Skeletal muscle satellite cell (primary cell): ENCODE data around the gene MYO7B.
A peak's percentile ranks its signal among the peaks of the same experiment; 100 is the strongest.

Source experiments
- H3K27me3 ChIP-seq: 2 replicates; pipeline ENCODE4 v1.7.0; 2013; ENCODE audit warnings: low read length; ENCODE audit not compliant: control insufficient read depth, insufficient read depth
- H3K36me3 ChIP-seq: 2 replicates; pipeline ENCODE4 v1.7.0; 2013; ENCODE audit warnings: mild to moderate bottlenecking, control low read depth, low read length; ENCODE audit not compliant: insufficient read depth
- H3K4me1 ChIP-seq: 2 replicates; pipeline ENCODE4 v1.7.0; 2013; ENCODE audit warnings: low read length; ENCODE audit not compliant: control insufficient read depth, insufficient read depth
- H3K4me2 ChIP-seq: 2 replicates; pipeline ENCODE4 v1.7.0; 2013; ENCODE audit warnings: mild to moderate bottlenecking, low read length
- H3K4me3 ChIP-seq: 2 replicates; pipeline ENCODE4 v1.7.0; 2013; ENCODE audit warnings: low read length
- H3K9ac ChIP-seq: 2 replicates; pipeline ENCODE4 v1.7.0; 2013; ENCODE audit warnings: mild to moderate bottlenecking, low read depth, low read length, moderate library complexity
- H3K9me3 ChIP-seq: replicated peaks from 2 replicates; pipeline ENCODE4 v1.7.0; 2013; ENCODE audit warnings: mild to moderate bottlenecking, control low read depth, low read length

Gene MYO7B

GRCh38 chr2:127654084-127654837 is 118.8 kb downstream of the MYO7B start:
- Histone ChIP-seq H3K4me1 (peaks cover 4% of the 10 kb centered on the region), H3K4me3 (no peak overlapping the region), H3K36me3 (no peaks in the 10 kb centered on the region), H3K4me2 (no peak overlapping the region), H3K27me3 (no peaks in the 10 kb centered on the region), H3K9me3 (no peaks in the 10 kb centered on the region), H3K9ac (no peak overlapping the region)

GRCh38 chr2:127654838-127655175 is 119.3 kb downstream of the MYO7B start:
- no peak overlapping the region for H3K4me2 ChIP-seq
- no peak overlapping the region for H3K4me3 ChIP-seq
- H3K4me1 ChIP-seq = peaks cover 4% of the 10 kb centered on the region
- H3K27me3 ChIP-seq = no peaks in the 10 kb centered on the region
- H3K9ac ChIP-seq = no peak overlapping the region
- H3K36me3 ChIP-seq = no peaks in the 10 kb centered on the region
- H3K9me3 ChIP-seq = no peaks in the 10 kb centered on the region

- Histone ChIP-seq H3K9me3 (no peaks in the 10 kb centered on the region), H3K36me3 (peaks cover 4% of the 10 kb centered on the region), H3K9ac (no peak overlapping the region), H3K27me3 (no peaks in the 10 kb centered on the region), H3K4me1 (peaks cover 4% of the 10 kb centered on the region), H3K4me2 (no peak overlapping the region), H3K4me3 (no peak overlapping the region)
Observed at GRCh38 chr2:127655209-127656073, 120.0 kb downstream of the MYO7B start.

GRCh38 chr2:127656569-127657231 is 121.2 kb downstream of the MYO7B start:
- H3K4me3 ChIP-seq = no peak overlapping the region
- H3K9ac ChIP-seq = no peak overlapping the region
- no peaks in the 10 kb centered on the region for H3K27me3 ChIP-seq
- no peak overlapping the region for H3K4me2 ChIP-seq
- no peaks in the 10 kb centered on the region for H3K9me3 ChIP-seq
- H3K36me3 ChIP-seq = peaks cover 4% of the 10 kb centered on the region
- peaks cover 12% of the 10 kb centered on the region for H3K4me1 ChIP-seq

GRCh38 chr2:127657232-127657595 is 121.7 kb downstream of the MYO7B start:
- H3K4me3 ChIP-seq = no peak overlapping the region
- H3K9ac ChIP-seq = no peak overlapping the region
- peaks cover 4% of the 10 kb centered on the region for H3K36me3 ChIP-seq
- peaks cover 17% of the 10 kb centered on the region for H3K4me1 ChIP-seq
- H3K27me3 ChIP-seq = no peaks in the 10 kb centered on the region
- no peak overlapping the region for H3K4me2 ChIP-seq
- H3K9me3 ChIP-seq = no peaks in the 10 kb centered on the region

- H3K9ac ChIP-seq = no peak overlapping the region
- H3K4me2 ChIP-seq = no peak overlapping the region
- H3K27me3 ChIP-seq = no peaks in the 10 kb centered on the region
- peaks cover 18% of the 10 kb centered on the region for H3K4me1 ChIP-seq
- H3K36me3 ChIP-seq = peaks cover 4% of the 10 kb centered on the region
- no peaks in the 10 kb centered on the region for H3K9me3 ChIP-seq
- no peak overlapping the region for H3K4me3 ChIP-seq
Observed at GRCh38 chr2:127658146-127658545, 122.7 kb downstream of the MYO7B start.

GRCh38 chr2:127658641-127659407 is 123.3 kb downstream of the MYO7B start:
- H3K36me3 ChIP-seq = peaks cover 4% of the 10 kb centered on the region
- H3K9ac ChIP-seq = no peak overlapping the region
- H3K27me3 ChIP-seq = no peaks in the 10 kb centered on the region
- no peaks in the 10 kb centered on the region for H3K9me3 ChIP-seq
- H3K4me1 ChIP-seq = peaks cover 14% of the 10 kb centered on the region
- no peak overlapping the region for H3K4me3 ChIP-seq
- H3K4me2 ChIP-seq = no peak overlapping the region

- H3K36me3 ChIP-seq = peaks cover 4% of the 10 kb centered on the region
- H3K9ac ChIP-seq = no peak overlapping the region
- peaks cover 2% of the 10 kb centered on the region for H3K27me3 ChIP-seq
- no peak overlapping the region for H3K4me2 ChIP-seq
- H3K4me1 ChIP-seq = peaks cover 14% of the 10 kb centered on the region
- H3K9me3 ChIP-seq = no peaks in the 10 kb centered on the region
- no peak overlapping the region for H3K4me3 ChIP-seq
Observed at GRCh38 chr2:127659408-127660290, 124.2 kb downstream of the MYO7B start.

- Histone ChIP-seq H3K27me3 (peaks cover 3% of the 10 kb centered on the region), H3K4me1 (peaks cover 14% of the 10 kb centered on the region), H3K9me3 (no peaks in the 10 kb centered on the region), H3K4me3 (no peak overlapping the region), H3K9ac (no peak overlapping the region), H3K4me2 (no peak overlapping the region), H3K36me3 (peaks cover 4% of the 10 kb centered on the region)
Observed at GRCh38 chr2:127660291-127660578, 124.8 kb downstream of the MYO7B start.

GRCh38 chr2:127661072-127661649 is 125.7 kb downstream of the MYO7B start:
- Histone ChIP-seq H3K9ac (peak overlapping the region; percentile 48), H3K27me3 (peaks cover 3% of the 10 kb centered on the region), H3K4me3 (no peak overlapping the region), H3K9me3 (no peaks in the 10 kb centered on the region), H3K4me1 (peaks cover 14% of the 10 kb centered on the region), H3K4me2 (no peak overlapping the region), H3K36me3 (peaks cover 4% of the 10 kb centered on the region)
